Activated naive CD4-positive, alpha-beta T cell treated with anti-CD3 and anti-CD28 coated beads, Interleukin-2, amount 50 U/mL, for 24 hours (primary cell): ENCODE results near the gene PDLIM7.

Experiments used
- H3K27ac Mint-ChIP-seq: one replicate; pipeline ENCODE4 v1.8.0; 2021; ENCODE audit warnings: mild to moderate bottlenecking, mixed read lengths
- H3K27me3 Mint-ChIP-seq: one replicate; pipeline ENCODE4 v1.8.0; 2021; ENCODE audit warnings: mixed read lengths
- H3K36me3 Mint-ChIP-seq: one replicate; pipeline ENCODE4 v1.8.0; 2021; ENCODE audit warnings: mixed read lengths
- H3K4me1 Mint-ChIP-seq: one replicate; pipeline ENCODE4 v1.8.0; 2021; ENCODE audit warnings: mixed read lengths
- H3K4me3 Mint-ChIP-seq: one replicate; pipeline ENCODE4 v1.8.0; 2021; ENCODE audit warnings: mild to moderate bottlenecking, mixed read lengths
- H3K9me3 Mint-ChIP-seq: one replicate; pipeline ENCODE4 v1.8.0; 2021; ENCODE audit warnings: mixed read lengths

PDLIM7 gene

GRCh38 chr5:177443144-177443983 lies 54.0 kb downstream of the PDLIM7 start:
- H3K4me1 Mint-ChIP-seq, result peaks cover 57% of the 10 kb centered on the region
- no peak overlapping the region for H3K4me3 Mint-ChIP-seq

DNA sequence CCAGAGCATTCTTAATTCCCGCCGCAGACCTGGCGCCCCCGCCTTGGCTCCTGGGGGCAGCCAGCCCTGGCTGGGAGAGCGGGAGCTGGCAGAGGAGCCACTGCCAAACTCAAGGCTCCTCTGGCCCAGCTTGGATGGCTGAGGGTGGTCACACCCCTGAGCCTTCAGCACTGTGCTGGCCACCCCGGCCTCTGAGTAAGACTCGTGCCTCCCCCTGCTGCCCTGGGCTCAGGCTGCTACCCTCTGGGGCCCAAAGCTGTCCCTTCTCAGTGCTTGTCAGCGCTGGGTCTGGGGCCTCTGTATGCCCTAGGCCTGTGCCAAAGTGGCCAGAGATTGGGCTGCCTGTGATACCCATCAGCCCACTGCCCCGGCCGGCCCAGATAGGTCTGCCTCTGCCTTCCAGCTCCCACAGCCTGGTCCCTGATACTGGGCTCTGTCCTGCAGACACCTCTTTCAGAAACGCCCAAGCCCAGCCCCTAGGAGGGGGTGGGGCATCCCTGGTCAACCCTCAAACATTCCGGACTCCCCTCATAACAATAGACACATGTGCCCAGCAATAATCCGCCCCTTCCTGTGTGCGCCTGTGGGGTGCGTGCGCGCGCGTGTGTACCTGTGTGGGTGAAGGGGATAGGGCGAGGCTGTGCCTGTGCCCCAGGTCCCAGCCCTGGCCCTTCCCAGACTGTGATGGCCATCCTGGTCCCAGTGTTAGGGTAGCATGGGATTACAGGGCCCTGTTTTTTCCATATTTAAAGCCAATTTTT lies 55.2 kb downstream of the PDLIM7 start:
- Mint-ChIP-seq H3K4me3 (no peak overlapping the region), H3K36me3 (peaks cover 8% of the 10 kb centered on the region), H3K27ac (peak overlapping the region; percentile 38), H3K9me3 (no peaks in the 10 kb centered on the region), H3K27me3 (no peaks in the 10 kb centered on the region), H3K4me1 (peaks cover 61% of the 10 kb centered on the region)

More at GRCh38 chr5:177443144-177443983, 54.0 kb downstream of the PDLIM7 start:
- Mint-ChIP-seq H3K36me3 (peaks cover 6% of the 10 kb centered on the region), H3K9me3 (no peaks in the 10 kb centered on the region), H3K27ac (peak overlapping the region; percentile 32), H3K27me3 (no peaks in the 10 kb centered on the region)

- no peak overlapping the region for H3K4me3 Mint-ChIP-seq
- peaks cover 67% of the 10 kb centered on the region for H3K4me1 Mint-ChIP-seq
- H3K27ac Mint-ChIP-seq, result no peak overlapping the region
- H3K36me3 Mint-ChIP-seq, result peaks cover 11% of the 10 kb centered on the region
- H3K9me3 Mint-ChIP-seq, result no peaks in the 10 kb centered on the region
- no peaks in the 10 kb centered on the region for H3K27me3 Mint-ChIP-seq
These were observed 56.2 kb downstream of the PDLIM7 start for GRCh38 chr5:177440990-177441780.

DNA sequence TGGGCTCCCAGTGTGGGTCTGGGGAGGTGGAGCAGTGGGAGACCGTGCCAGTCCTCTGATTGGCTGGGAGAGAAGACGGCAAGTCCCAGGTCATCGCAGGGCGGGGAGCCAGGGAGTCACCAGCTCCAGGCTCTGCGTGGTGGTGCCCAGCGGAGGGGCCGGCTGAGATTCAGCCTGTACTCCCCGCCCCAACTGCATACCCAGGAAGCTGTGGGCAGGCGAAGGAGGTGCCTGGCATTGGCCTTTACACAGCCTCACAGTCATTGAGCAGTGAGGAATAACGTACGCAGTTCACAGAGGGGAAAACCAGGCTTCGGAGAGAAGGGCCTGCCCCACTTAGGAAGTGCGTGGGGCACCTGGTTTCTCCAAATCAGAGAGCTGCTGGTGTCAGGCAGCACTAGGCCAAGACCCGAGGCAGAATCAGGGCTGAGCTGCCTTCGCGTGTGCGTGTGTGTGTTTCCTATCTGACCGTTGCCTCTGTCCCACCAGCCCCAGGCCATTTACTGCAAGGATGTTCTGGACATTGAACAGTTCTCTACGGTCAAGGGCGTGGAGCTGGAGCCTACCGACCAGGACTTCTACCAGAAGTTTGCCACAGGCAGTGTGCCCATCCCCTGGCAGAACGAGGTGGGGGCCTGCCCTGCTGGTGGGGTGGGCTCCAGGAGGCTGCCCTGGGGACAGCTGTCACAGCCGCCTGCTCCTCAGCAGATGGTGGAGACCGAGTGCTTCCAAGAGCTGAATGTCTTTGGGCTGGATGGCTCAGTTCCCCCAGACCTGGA lies 57.0 kb downstream of the PDLIM7 start:
- H3K9me3 Mint-ChIP-seq, result no peaks in the 10 kb centered on the region
- H3K27ac Mint-ChIP-seq, result peak overlapping the region; percentile 83
- peak overlapping the region; percentile 36 for H3K4me3 Mint-ChIP-seq
- no peaks in the 10 kb centered on the region for H3K27me3 Mint-ChIP-seq
- H3K4me1 Mint-ChIP-seq, result peaks cover 59% of the 10 kb centered on the region
- H3K36me3 Mint-ChIP-seq, result peaks cover 11% of the 10 kb centered on the region

DNA sequence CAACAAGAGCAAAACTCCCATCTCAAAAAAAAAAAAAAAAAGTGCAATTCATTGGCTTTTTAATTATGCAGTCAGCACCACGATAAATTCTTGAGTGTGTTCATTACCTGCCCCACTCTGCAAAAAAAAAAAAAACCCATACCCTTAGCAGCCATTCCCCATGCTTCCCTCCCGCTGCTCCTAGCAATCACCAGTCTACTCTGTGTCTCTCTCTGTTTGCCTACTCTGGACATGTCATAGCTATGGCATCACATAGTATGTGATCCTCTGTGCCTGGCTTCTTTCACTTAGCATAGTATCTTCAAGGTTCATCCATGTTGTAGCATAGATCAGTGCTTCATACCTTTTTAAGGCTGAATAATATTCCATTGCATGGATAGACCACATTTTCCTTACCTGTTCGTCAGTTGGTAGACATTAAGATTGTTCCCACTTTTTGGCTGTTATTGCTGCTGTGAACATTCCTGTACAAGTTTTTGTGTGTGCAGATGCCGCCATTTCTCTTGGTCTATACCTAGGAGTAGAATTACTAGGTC lies 57.8 kb downstream of the PDLIM7 start:
- H3K4me1 Mint-ChIP-seq, result peaks cover 56% of the 10 kb centered on the region
- peaks cover 11% of the 10 kb centered on the region for H3K36me3 Mint-ChIP-seq
- H3K9me3 Mint-ChIP-seq, result no peaks in the 10 kb centered on the region
- no peaks in the 10 kb centered on the region for H3K27me3 Mint-ChIP-seq
- H3K27ac Mint-ChIP-seq, result peak overlapping the region; percentile 83
- H3K4me3 Mint-ChIP-seq, result no peak overlapping the region

GRCh38 chr5:177438468-177438867 lies 58.9 kb downstream of the PDLIM7 start:
- peaks cover 15% of the 10 kb centered on the region for H3K36me3 Mint-ChIP-seq
- peak overlapping the region; percentile 3 for H3K4me3 Mint-ChIP-seq
- peaks cover 56% of the 10 kb centered on the region for H3K4me1 Mint-ChIP-seq
- H3K9me3 Mint-ChIP-seq, result no peaks in the 10 kb centered on the region
- no peaks in the 10 kb centered on the region for H3K27me3 Mint-ChIP-seq
- peak overlapping the region; percentile 76 for H3K27ac Mint-ChIP-seq

GRCh38 chr5:177437623-177438022 lies 59.8 kb downstream of the PDLIM7 start:
- Mint-ChIP-seq H3K9me3 (no peaks in the 10 kb centered on the region), H3K4me3 (no peak overlapping the region), H3K27me3 (no peaks in the 10 kb centered on the region), H3K4me1 (peaks cover 64% of the 10 kb centered on the region), H3K27ac (no peak overlapping the region), H3K36me3 (peaks cover 15% of the 10 kb centered on the region)

DNA sequence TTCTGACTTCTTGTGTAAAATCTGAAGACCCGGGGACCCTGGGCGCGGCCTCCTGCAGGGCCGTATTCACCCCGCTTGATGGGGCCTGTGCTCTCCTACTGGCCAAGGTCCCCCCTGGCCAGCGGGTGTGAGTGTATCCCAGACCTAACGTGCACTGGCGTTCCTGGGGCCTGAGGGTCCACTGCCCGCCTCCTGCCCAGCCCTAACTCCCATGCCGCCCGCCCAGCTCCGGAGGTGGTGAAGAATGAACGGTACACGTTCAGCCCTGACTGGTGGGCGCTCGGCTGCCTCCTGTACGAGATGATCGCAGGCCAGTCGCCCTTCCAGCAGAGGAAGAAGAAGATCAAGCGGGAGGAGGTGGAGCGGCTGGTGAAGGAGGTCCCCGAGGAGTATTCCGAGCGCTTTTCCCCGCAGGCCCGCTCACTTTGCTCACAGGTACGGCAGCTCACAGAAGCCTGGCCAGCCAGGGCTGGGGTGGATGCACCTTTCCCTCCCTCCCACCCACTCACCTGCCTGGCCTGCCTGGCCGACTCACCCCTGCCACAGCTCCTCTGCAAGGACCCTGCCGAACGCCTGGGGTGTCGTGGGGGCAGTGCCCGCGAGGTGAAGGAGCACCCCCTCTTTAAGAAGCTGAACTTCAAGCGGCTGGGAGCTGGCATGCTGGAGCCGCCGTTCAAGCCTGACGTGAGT lies 61.4 kb downstream of the PDLIM7 start:
- Mint-ChIP-seq H3K4me1 (peaks cover 70% of the 10 kb centered on the region), H3K4me3 (no peak overlapping the region), H3K27ac (no peak overlapping the region), H3K9me3 (no peaks in the 10 kb centered on the region), H3K36me3 (peaks cover 17% of the 10 kb centered on the region), H3K27me3 (no peaks in the 10 kb centered on the region)

DNA sequence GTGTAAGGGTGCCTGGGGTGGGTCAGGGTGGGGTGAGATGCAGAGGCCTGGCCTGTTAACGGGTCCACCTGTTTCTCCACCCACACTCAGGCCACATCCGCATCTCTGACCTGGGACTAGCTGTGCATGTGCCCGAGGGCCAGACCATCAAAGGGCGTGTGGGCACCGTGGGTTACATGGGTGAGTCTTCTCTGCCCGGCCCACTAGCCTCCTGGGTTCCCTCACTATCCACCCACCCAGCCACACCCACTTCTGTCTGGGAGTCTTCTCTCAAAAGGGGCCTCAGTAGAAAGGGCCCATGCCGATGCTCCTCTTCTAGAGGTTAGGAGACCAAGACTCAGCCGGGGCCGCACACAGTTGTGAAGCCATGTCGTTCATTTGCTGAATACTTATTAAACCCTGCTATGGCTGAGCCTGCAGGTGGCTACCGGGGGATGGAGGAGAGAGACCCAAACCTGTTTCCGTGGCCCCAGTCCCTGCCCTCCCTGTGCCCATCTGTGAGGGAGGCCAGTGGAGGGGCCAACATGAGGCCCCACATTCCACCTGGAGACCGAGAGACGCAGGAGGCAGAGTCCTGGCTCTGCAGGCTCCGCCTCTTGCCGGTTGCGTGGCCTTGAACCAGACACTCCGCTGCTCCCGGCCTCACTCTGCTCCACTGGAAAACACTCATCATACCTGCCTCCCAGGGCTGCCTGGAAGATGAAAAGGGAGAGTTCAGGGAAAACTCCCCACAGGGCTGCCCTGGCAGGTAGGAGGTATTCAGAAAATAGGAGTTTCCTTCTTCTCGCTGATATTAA lies 62.3 kb downstream of the PDLIM7 start:
- Mint-ChIP-seq H3K4me1 (peaks cover 74% of the 10 kb centered on the region), H3K36me3 (peaks cover 19% of the 10 kb centered on the region), H3K27me3 (no peaks in the 10 kb centered on the region), H3K27ac (peak overlapping the region; percentile 30), H3K4me3 (no peak overlapping the region), H3K9me3 (no peaks in the 10 kb centered on the region)

DNA sequence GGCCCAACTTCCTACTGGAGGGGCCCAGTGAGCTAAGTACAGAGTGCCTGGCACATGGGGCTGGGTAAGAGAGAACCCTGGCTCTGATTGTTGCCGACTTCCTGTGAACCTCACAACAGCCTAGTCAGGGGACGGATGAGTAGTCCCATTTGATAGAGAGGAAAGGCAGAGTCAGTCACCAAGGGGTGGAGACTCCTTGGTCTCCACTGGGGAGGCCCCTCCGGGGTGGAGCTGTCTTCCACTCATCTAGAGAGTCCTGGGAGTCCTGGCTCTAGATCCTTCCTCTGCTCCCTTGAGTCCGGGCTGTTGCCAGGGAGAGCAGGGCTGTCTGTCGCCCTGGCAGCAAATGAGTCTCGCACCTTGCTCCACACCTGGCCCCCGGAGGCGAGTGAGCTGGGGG lies 63.0 kb downstream of the PDLIM7 start:
- Mint-ChIP-seq H3K36me3 (peaks cover 15% of the 10 kb centered on the region), H3K4me1 (peaks cover 74% of the 10 kb centered on the region), H3K27me3 (no peaks in the 10 kb centered on the region), H3K4me3 (peak overlapping the region; percentile 79), H3K9me3 (no peaks in the 10 kb centered on the region), H3K27ac (peak overlapping the region; percentile 91)

- Mint-ChIP-seq H3K36me3 (peaks cover 13% of the 10 kb centered on the region), H3K4me3 (peak overlapping the region; percentile 51), H3K9me3 (no peaks in the 10 kb centered on the region), H3K4me1 (peaks cover 76% of the 10 kb centered on the region), H3K27me3 (no peaks in the 10 kb centered on the region), H3K27ac (peak overlapping the region; percentile 70)
These were observed 63.7 kb downstream of the PDLIM7 start for GRCh38 chr5:177433658-177434217.
